ENCODE data around the gene RPS27L.

Gene RPS27L

DNA sequence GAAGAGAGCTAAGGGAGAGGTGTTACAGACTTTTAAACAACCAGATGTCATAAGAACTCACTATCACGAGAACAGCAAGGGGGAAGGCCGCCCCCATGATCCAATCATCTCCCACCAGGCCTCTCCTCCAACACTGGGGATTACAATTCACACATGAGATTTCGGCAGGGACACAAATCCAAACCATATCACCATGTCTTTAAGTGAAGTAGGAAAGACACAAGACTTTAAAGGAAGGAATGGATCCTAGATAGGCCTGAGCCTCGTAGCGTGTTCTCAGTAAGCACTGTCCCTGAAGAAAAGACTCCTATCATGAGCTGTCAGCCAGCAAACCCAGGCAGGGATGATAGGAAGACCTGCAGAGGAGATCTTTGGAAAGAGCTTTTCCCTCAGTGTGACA lies 15.1 kb upstream of the RPS27L start:
- TF ChIP-seq MYC (IDR thresholded peaks at IDR 0.05; ENCODE audit: low read depth, low read length) = no peak
- TF ChIP-seq, protein P1, sequence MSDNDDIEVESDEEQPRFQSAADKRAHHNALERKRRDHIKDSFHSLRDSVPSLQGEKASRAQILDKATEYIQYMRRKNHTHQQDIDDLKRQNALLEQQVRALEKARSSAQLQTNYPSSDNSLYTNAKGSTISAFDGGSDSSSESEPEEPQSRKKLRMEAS (IDR thresholded peaks at IDR 0.05; ENCODE audit: low read depth, low read length) = no peak
- no peak for DNase-seq (ENCODE audit: low read depth)
- H3K4me3 ChIP-seq (ENCODE audit: low read depth, low read length) = no peak overlapping the region

DNA sequence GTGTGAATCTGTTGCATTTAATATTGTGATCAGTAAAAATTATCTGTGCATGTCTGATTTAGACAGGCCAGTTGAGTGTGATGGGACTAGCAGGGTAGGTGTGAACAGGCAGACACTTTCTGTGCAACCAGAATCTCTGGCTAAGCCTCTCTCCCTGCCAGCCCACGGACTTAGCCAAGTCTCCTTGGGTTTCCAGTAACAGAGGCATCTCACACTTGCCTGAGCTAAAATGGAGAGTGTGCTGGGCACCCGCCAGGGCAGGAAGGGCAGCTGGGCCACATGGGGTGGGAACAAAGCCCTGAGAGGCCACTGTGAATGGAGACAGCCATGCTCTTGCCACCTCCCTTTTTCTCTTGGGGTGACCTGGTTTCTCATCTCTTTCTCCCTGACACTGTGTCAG lies 12.5 kb upstream of the RPS27L start:
- no peak overlapping the region for H3K4me3 ChIP-seq (ENCODE audit: low read depth, low read length)
- no peak for DNase-seq (ENCODE audit: low read depth)
- TF ChIP-seq MYC (IDR thresholded peaks at IDR 0.05; ENCODE audit: low read depth, low read length) (no peak), POLR2A (IDR thresholded peaks at IDR 0.05; ENCODE audit: extremely low read depth, insufficient read length) (no peak)
- TF ChIP-seq, protein P2, sequence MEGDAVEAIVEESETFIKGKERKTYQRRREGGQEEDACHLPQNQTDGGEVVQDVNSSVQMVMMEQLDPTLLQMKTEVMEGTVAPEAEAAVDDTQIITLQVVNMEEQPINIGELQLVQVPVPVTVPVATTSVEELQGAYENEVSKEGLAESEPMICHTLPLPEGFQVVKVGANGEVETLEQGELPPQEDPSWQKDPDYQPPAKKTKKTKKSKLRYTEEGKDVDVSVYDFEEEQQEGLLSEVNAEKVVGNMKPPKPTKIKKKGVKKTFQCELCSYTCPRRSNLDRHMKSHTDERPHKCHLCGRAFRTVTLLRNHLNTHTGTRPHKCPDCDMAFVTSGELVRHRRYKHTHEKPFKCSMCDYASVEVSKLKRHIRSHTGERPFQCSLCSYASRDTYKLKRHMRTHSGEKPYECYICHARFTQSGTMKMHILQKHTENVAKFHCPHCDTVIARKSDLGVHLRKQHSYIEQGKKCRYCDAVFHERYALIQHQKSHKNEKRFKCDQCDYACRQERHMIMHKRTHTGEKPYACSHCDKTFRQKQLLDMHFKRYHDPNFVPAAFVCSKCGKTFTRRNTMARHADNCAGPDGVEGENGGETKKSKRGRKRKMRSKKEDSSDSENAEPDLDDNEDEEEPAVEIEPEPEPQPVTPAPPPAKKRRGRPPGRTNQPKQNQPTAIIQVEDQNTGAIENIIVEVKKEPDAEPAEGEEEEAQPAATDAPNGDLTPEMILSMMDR (IDR thresholded peaks at IDR 0.05; ENCODE audit: low read depth, low read length) = no peak
- TF ChIP-seq, protein P1 (IDR thresholded peaks at IDR 0.05; ENCODE audit: low read depth, low read length) = no peak

DNA sequence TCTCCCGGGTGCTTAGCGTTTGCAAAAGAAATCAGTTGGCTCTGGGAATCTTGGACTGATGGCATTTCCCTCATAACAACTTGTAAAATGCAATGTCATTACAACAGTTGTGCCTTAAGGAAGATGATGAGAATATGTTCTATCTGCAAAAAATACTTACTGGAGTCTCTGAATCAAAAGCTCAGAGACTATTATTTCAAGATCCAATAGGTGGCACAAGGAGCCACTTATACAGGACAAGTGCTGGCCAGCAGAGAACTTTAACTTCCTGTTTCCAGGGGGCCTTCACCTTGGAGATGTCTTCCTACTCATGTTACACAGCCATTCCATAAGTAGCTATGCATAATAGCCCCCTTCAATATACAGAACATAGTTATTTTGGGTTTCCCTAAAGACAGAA lies 8.9 kb upstream of the RPS27L start:
- no peak overlapping the region for H3K4me3 ChIP-seq (ENCODE audit: low read depth, low read length)
- DNase-seq (ENCODE audit: low read depth) = peak; percentile 63
- TF ChIP-seq MYC (IDR thresholded peaks at IDR 0.05; ENCODE audit: low read depth, low read length) = no peak
- TF ChIP-seq, protein P2 (IDR thresholded peaks at IDR 0.05; ENCODE audit: low read depth, low read length) = peak; percentile 16

DNA sequence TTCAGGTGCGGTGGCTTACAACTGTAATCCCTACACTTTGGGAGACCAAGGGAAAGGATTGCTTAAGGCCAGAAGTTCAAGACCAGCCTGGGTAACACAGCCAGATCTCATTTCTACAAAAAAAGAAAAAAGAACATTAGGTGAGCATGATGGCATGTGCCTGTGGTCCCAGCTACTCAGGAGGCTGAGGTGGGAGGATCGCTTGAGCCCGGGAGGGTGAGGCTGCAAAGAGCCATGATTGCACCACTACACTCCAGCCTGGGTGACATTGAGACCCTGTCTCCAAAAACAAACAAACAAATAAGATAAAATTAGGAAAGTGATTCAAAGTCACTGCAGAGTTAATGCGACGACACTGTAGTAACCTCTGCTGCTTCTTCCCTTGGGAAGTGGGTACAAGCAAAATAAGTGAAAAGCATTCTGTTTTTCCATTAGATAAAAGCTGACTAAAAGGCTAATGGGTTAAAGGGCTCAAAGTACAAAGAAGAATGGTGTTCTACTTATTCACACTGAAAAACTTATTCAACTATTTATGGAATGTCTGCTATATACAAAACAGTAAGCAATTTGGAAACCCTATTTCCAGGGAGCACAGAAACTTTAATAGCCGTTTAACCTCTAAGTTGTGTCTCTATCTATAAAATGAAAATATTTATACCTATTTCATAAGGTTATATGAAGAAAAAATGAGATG lies 8.0 kb upstream of the RPS27L start:
- no peak for TF ChIP-seq POLR2A (IDR thresholded peaks at IDR 0.05; ENCODE audit: extremely low read depth, insufficient read length)
- TF ChIP-seq, protein P2 (IDR thresholded peaks at IDR 0.05; ENCODE audit: low read depth, low read length) = no peak
- TF ChIP-seq, protein P1 (IDR thresholded peaks at IDR 0.05; ENCODE audit: low read depth, low read length) = no peak
- TF ChIP-seq MYC (IDR thresholded peaks at IDR 0.05; ENCODE audit: low read depth, low read length) = no peak
- DNase-seq (ENCODE audit: low read depth) = no peak
- no peak overlapping the region for H3K4me3 ChIP-seq (ENCODE audit: low read depth, low read length)

DNA sequence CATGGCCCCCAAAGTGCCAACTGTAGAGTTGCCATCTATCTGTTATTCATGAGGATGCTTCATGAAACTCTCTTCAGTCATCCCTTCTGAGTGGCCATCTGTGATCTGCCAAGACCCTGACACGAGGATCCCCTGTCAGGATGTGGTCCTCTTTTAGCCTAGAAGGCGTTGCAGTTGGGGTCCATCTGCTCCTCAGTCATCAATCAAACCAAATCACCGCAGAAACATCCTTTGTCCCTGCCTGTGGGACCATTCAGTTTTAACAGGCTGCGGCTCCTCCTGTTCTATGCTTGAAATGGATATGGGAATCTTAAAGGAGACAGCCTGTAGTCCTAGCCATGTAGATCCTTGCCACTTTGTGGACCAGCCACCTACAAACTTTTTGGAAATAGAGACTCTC lies 5.9 kb upstream of the RPS27L start:
- no peak for DNase-seq (ENCODE audit: low read depth)
- TF ChIP-seq, protein P1 (IDR thresholded peaks at IDR 0.05; ENCODE audit: low read depth, low read length) = no peak
- TF ChIP-seq, protein P2 (IDR thresholded peaks at IDR 0.05; ENCODE audit: low read depth, low read length) = no peak
- TF ChIP-seq POLR2A (IDR thresholded peaks at IDR 0.05; ENCODE audit: extremely low read depth, insufficient read length) (no peak), MYC (IDR thresholded peaks at IDR 0.05; ENCODE audit: low read depth, low read length) (no peak)
- no peak overlapping the region for H3K4me3 ChIP-seq (ENCODE audit: low read depth, low read length)

DNA sequence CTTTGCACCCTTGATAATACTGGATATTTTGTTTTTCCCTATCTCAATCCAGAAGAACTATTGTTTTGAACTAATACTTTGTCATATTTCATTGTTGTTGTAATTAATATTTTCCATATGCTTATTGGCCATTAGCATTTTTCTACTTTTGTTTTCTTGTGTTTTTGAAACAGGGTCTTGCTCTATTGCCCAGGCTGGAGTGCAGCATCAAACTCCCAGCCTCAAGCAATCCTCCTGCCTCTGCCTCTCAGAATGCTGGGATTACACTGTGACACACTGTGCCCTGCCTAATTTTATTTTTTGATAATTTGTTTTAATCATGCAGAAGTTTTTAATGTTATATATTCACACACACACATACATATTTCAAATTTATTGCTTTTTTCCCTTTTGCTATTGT lies 3.4 kb upstream of the RPS27L start:
- no peak for TF ChIP-seq POLR2A (IDR thresholded peaks at IDR 0.05; ENCODE audit: extremely low read depth, insufficient read length)
- TF ChIP-seq, protein P1 (IDR thresholded peaks at IDR 0.05; ENCODE audit: low read depth, low read length) = no peak
- TF ChIP-seq, protein P2 (IDR thresholded peaks at IDR 0.05; ENCODE audit: low read depth, low read length) = no peak
- DNase-seq (ENCODE audit: low read depth) = no peak
- H3K4me3 ChIP-seq (ENCODE audit: low read depth, low read length) = no peak overlapping the region
